ENCODE results near the gene MEGF9. TPM values are rescaled to one million over a fixed set of nuclear protein-coding genes. Genes with fewer than 3 reads are reported as not detected.
"Not testable (repeated sequence)": the region's sequence is repeated elsewhere in the genome, so short reads cannot be mapped to it uniquely, and the experiment has no call there.

Gene MEGF9
- total RNA-seq, 1 donor from 2014 or later: 23.4 TPM

GRCh38 chr9:120636194-120636957 is 77.9 kb downstream of the MEGF9 start:
- Mint-ChIP-seq H3K4me3 (ENCODE audit: low read depth) (no peak overlapping the region), H3K9me3 (ENCODE audit: low read depth) (peaks cover 24% of the 10 kb centered on the region), H3K27ac (no peak overlapping the region), H3K4me1 (ENCODE audit: low read depth) (peaks cover 2% of the 10 kb centered on the region), H3K27me3 (no peaks in the 10 kb centered on the region), H3K36me3 (ENCODE audit: insufficient read depth) (peaks cover 30% of the 10 kb centered on the region)
- no peak for TF ChIP-seq CTCF (IDR thresholded peaks at IDR 0.05; ENCODE audit: unreplicated experiment)
- no peak for DNase-seq (ENCODE audit: low spot score, unreplicated experiment)

- H3K9me3 Mint-ChIP-seq (ENCODE audit: low read depth): peaks cover 19% of the 10 kb centered on the region
- peaks cover 25% of the 10 kb centered on the region for H3K36me3 Mint-ChIP-seq (ENCODE audit: insufficient read depth)
- no peak overlapping the region for H3K4me3 Mint-ChIP-seq (ENCODE audit: low read depth)
- H3K4me1 Mint-ChIP-seq (ENCODE audit: low read depth): peaks cover 2% of the 10 kb centered on the region
- TF ChIP-seq CTCF (IDR thresholded peaks at IDR 0.05; ENCODE audit: unreplicated experiment): no peak
- H3K27me3 Mint-ChIP-seq: no peaks in the 10 kb centered on the region
- no peak for DNase-seq (ENCODE audit: low spot score, unreplicated experiment)
- H3K27ac Mint-ChIP-seq: no peak overlapping the region
Measured at GRCh38 chr9:120635011-120635410, 79.3 kb downstream of the MEGF9 start.

- Mint-ChIP-seq H3K27me3 (no peaks in the 10 kb centered on the region), H3K27ac (no peak overlapping the region), H3K4me3 (ENCODE audit: low read depth) (no peak overlapping the region), H3K36me3 (ENCODE audit: insufficient read depth) (peaks cover 9% of the 10 kb centered on the region), H3K4me1 (ENCODE audit: low read depth) (peaks cover 7% of the 10 kb centered on the region), H3K9me3 (ENCODE audit: low read depth) (peaks cover 9% of the 10 kb centered on the region)
- no peak for DNase-seq (ENCODE audit: low spot score, unreplicated experiment)
- TF ChIP-seq CTCF (IDR thresholded peaks at IDR 0.05; ENCODE audit: unreplicated experiment): no peak
Measured at GRCh38 chr9:120630333-120630732, 83.9 kb downstream of the MEGF9 start.

- not testable (repeated sequence) for H3K36me3 Mint-ChIP-seq (ENCODE audit: insufficient read depth); DNase-seq (ENCODE audit: low spot score, unreplicated experiment); H3K27me3 Mint-ChIP-seq; H3K27ac Mint-ChIP-seq; H3K4me1 Mint-ChIP-seq (ENCODE audit: low read depth); H3K9me3 Mint-ChIP-seq (ENCODE audit: low read depth); H3K4me3 Mint-ChIP-seq (ENCODE audit: low read depth)
Measured at GRCh38 chr9:120628925-120629497, 85.3 kb downstream of the MEGF9 start.

- H3K27ac Mint-ChIP-seq: no peak overlapping the region
- peaks cover 9% of the 10 kb centered on the region for H3K4me1 Mint-ChIP-seq (ENCODE audit: low read depth)
- no peak overlapping the region for H3K4me3 Mint-ChIP-seq (ENCODE audit: low read depth)
- no peaks in the 10 kb centered on the region for H3K27me3 Mint-ChIP-seq
- no peak for TF ChIP-seq CTCF (IDR thresholded peaks at IDR 0.05; ENCODE audit: unreplicated experiment)
- H3K36me3 Mint-ChIP-seq (ENCODE audit: insufficient read depth): peaks cover 1% of the 10 kb centered on the region
- no peak for DNase-seq (ENCODE audit: low spot score, unreplicated experiment)
- no peaks in the 10 kb centered on the region for H3K9me3 Mint-ChIP-seq (ENCODE audit: low read depth)
Measured at GRCh38 chr9:120628207-120628924, 85.9 kb downstream of the MEGF9 start.
